Measurements from ENCODE around the gene GARNL3. TPM values are rescaled to one million over a fixed set of nuclear protein-coding genes. Genes with fewer than 3 reads are reported as not detected.

GARNL3 gene
- total RNA-seq, 4 donors from 2014 or later = 8.9 to 17.9 (median 12.2) TPM

DNA sequence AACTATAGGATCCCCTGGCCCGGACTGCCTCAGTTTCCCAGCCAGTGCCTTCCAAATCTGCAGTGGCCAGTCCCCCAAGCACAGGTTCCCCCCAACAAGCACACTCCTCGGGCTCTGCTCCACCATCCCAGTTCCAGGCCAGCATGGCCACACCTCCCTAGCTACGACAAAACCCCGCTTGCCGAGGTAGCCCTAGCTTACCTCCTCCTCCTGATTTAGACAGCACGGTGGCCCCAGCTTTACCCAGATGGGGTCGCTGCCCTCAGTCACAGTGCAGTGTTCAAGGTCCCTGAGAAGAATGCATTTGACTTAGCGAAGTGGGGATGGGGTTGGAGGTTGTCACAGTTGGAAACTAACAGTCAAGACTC, 40.8 kb upstream of the GARNL3 start:
- no peak for DNase-seq (ENCODE audit: extremely low spot score)
- H3K36me3 ChIP-seq = no peaks in the 10 kb centered on the region
- WGBS = 32% methylated on average over 7 of the region's 8 CpGs
- H3K4me3 ChIP-seq = peak overlapping the region; percentile 81 to 93 (median 88)
- peak overlapping the region; percentile 81 to 87 (median 84) for H3K27ac ChIP-seq (replicated peaks in 1 of 4)
- H3K27me3 ChIP-seq = no peaks in the 10 kb centered on the region
- TF ChIP-seq, protein P1, sequence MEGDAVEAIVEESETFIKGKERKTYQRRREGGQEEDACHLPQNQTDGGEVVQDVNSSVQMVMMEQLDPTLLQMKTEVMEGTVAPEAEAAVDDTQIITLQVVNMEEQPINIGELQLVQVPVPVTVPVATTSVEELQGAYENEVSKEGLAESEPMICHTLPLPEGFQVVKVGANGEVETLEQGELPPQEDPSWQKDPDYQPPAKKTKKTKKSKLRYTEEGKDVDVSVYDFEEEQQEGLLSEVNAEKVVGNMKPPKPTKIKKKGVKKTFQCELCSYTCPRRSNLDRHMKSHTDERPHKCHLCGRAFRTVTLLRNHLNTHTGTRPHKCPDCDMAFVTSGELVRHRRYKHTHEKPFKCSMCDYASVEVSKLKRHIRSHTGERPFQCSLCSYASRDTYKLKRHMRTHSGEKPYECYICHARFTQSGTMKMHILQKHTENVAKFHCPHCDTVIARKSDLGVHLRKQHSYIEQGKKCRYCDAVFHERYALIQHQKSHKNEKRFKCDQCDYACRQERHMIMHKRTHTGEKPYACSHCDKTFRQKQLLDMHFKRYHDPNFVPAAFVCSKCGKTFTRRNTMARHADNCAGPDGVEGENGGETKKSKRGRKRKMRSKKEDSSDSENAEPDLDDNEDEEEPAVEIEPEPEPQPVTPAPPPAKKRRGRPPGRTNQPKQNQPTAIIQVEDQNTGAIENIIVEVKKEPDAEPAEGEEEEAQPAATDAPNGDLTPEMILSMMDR (IDR thresholded peaks at IDR 0.05) = no peak
- TF ChIP-seq POLR2AphosphoS5 (IDR thresholded peaks at IDR 0.05) = no peak
- TF ChIP-seq POLR2A (IDR thresholded peaks at IDR 0.05; ENCODE audit: low read depth) = no peak
- no peak for TF ChIP-seq EP300 (IDR thresholded peaks at IDR 0.05)
- no peaks in the 10 kb centered on the region for H3K9me3 ChIP-seq
- intact Hi-C loops (cut with DNase I) = no loop called here
- H3K4me1 ChIP-seq = peaks cover 14 to 28% (median 26%) of the 10 kb centered on the region in 4 donors

DNA sequence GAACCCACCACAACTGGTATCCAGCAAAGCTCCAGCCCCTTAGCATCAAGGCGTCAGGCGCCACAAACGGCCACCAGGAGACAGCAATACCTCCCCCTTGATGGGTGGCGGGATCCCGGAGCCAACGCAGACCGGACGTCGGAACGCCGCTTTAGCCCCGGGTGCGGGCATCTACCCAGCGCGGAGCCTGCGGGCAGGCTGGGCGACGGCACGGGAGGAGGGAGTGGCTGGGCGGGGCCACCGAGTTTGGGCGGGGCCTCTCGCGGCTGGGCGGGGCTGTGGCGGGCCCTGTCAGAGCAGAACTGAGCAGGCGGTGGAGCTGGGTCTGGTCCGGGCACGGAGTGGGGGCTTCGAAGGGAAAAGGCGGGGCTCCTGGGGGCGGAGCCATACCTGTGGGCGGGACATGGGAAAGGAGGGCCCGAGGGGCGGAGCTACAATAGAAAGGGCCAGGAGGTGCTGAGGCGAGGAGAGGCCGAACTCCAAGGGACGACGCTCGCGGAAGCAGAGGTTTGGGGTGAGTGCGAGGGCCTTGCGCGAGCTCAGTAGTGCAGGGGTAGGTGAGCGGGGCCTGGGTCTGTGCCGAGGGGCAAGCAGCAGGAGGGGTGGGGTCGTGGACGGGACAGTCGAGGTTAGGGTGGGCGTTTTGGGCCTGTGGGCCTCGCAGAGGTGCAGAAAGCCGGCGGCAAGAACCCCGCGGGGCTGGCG, 40.2 kb upstream of the GARNL3 start:
- no peaks in the 10 kb centered on the region for H3K27me3 ChIP-seq
- TF ChIP-seq, protein P1 (IDR thresholded peaks at IDR 0.05) = peak in 1 of 3 experiments; percentile 21
- TF ChIP-seq POLR2AphosphoS5 (IDR thresholded peaks at IDR 0.05) = peak; percentile 21 to 55
- no peak for TF ChIP-seq POLR2A (IDR thresholded peaks at IDR 0.05; ENCODE audit: low read depth)
- peaks cover 14 to 28% (median 26%) of the 10 kb centered on the region in 4 donors for H3K4me1 ChIP-seq
- intact Hi-C loops (cut with DNase I) = no loop called here
- 2% methylated on average over 29 of the region's 56 CpGs for whole genome bisulfite sequencing
- H3K27ac ChIP-seq (replicated peaks in 1 of 4) = peak overlapping the region; percentile 81 to 87 (median 84)
- no peaks in the 10 kb centered on the region for H3K9me3 ChIP-seq
- peak; percentile 97 for DNase-seq (ENCODE audit: extremely low spot score)
- H3K36me3 ChIP-seq = no peaks in the 10 kb centered on the region
- peak overlapping the region; percentile 81 to 93 (median 88) for H3K4me3 ChIP-seq

DNA sequence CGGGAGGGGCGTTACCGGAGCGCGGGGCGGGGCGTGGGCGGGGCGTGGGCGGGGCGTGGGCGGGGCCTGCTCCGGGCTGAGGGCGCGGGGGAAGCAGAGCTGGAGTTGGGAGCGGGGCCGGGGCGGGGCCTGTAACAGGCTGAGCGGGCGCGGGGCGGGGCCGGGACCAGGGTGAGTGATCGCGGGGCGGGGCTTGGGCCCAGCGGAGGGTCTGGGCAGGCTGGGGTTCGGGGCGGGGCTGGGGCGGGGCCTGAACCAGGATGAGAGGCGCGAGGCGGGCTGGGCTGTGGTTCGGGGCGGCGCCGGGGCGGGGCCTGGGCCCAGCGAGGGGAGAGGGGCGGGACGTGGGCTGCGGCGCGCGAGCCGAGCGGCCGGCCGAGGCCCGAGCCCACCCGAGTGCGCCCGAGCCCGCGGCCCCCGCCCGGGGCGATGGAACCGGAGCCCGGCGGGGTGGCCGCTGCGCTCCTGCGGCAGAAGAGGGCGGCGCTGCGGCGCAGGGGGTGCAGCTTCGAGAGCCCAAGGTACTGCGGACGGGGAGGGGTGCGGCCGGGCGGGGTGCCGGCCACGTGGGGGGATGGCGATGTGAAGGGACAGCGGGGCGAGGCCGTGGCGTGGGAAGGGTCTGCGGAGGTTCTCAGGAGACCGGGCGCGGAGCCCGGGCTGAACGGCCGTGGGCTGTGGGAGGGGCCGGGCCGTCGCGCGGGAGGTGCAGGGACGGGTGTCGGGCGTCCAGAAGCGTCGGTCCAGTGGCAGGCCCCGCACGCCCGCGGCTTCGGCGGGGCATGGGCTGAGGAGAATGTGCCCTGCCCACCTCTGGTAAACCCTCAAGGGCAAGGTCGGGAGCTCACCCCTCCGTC, 39.5 kb upstream of the GARNL3 start:
- Histone ChIP-seq H3K27ac (replicated peaks in 1 of 4) (peak overlapping the region; percentile 81 to 87 (median 84)), H3K4me3 (peak overlapping the region; percentile 81 to 93 (median 88)), H3K27me3 (no peaks in the 10 kb centered on the region), H3K4me1 (peaks cover 14 to 28% (median 26%) of the 10 kb centered on the region in 4 donors), H3K36me3 (no peaks in the 10 kb centered on the region), H3K9me3 (no peaks in the 10 kb centered on the region)
- TF ChIP-seq POLR2AphosphoS5 (IDR thresholded peaks at IDR 0.05) (no peak), POLR2A (IDR thresholded peaks at IDR 0.05; ENCODE audit: low read depth) (no peak), EP300 (IDR thresholded peaks at IDR 0.05) (no peak)
- TF ChIP-seq, protein P1 (IDR thresholded peaks at IDR 0.05) = no peak
- WGBS = 0% methylated on average over 5 of the region's 106 CpGs
- DNase-seq (ENCODE audit: extremely low spot score) = peak; percentile 100
- intact Hi-C loops (cut with DNase I) = no loop called here

DNA sequence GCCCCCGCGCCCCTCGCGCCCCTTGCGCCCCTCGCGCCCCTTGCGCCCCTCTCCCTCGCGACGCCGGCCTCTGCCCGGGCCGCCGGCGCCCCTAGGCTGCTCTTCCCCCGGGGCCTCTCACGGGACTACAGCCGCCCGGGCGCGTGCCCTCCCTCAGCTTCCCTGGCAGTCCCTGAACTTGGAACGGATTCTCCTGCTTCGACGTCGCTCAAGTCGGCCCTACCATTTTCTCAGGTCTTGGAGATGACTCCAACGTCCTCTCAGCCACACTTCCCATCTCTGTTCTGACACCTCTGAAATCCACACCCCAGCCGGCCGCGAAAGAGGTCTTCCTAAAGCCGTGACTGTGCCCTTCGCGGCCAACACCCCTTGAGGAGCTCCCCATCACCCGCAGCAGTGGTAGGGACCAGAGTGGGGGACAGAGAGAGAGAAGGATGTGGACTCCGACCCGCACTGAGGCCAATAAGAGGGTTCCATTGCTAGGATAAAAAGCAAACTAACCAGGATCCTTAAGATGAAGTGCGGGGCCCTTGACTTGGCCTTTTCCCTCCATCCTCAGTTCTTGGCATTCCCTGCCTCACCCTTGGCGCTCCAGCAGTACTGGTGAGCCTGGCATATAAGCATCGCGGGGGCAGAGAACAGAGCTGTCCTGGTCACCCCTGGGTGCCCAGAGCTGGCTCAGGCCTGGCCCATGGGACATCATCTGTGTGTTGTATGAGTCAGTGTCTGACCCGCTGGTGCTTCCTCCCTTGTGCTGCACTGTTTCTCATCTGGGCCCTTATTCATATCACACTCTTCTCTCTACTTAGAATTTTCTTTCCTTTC, 38.6 kb upstream of the GARNL3 start:
- Histone ChIP-seq H3K27me3 (no peaks in the 10 kb centered on the region), H3K27ac (replicated peaks in 1 of 4) (peak overlapping the region; percentile 21 to 87 (median 76)), H3K9me3 (no peaks in the 10 kb centered on the region), H3K4me3 (peak overlapping the region; percentile 81 to 93 (median 88)), H3K36me3 (no peaks in the 10 kb centered on the region), H3K4me1 (peaks cover 14 to 28% (median 26%) of the 10 kb centered on the region in 4 donors)
- TF ChIP-seq, protein P1 (IDR thresholded peaks at IDR 0.05) = no peak
- TF ChIP-seq POLR2AphosphoS5 (IDR thresholded peaks at IDR 0.05) (no peak), EP300 (IDR thresholded peaks at IDR 0.05) (no peak), POLR2A (IDR thresholded peaks at IDR 0.05; ENCODE audit: low read depth) (no peak)
- DNase-seq (ENCODE audit: extremely low spot score) = no peak
- 77% methylated on average over 12 of the region's 42 CpGs for WGBS
- intact Hi-C loops (cut with DNase I) = no loop called here
